Vagina (tissue), 2 donors: ENCODE data around the gene CA5A.

Experiments used
- CTCF ChIP-seq, 3 experiments: fragments of 450-650 bp in 2 of 3; fragments of 200-600 bp in 1 of 3; sonication (generic) in 1 of 3; IDR thresholded peaks; one replicate each; pipeline ENCODE4 v1.5.1; 2017 to 2019; ENCODE audit warnings: antibody characterized with exemption in 3 of 3, mild to moderate bottlenecking in 2 of 3, moderate library complexity in 2 of 3
- POLR2A ChIP-seq, 2 donors: fragments of 450-650 bp; IDR thresholded peaks; one replicate each; pipeline ENCODE4 v1.6.1; 2017; ENCODE audit warnings: antibody characterized with exemption in 2 of 2, mild to moderate bottlenecking in 2 of 2, moderate library complexity in 2 of 2
- POLR2AphosphoS5 ChIP-seq, 2 donors: sonication (generic); formaldehyde crosslinking; IDR thresholded peaks; one replicate each; pipeline ENCODE4 v1.9.0; 2017; ENCODE audit warnings: antibody characterized with exemption in 2 of 2, mild to moderate bottlenecking in 2 of 2, low read depth in 1 of 2; ENCODE audit not compliant: insufficient read depth in 1 of 2

GRCh38 chr16:87979352-87979751, 43.0 kb upstream of the CA5A start:
- TF ChIP-seq POLR2A (IDR thresholded peaks at IDR 0.05) (no peak), CTCF (IDR thresholded peaks at IDR 0.05) (no peak), POLR2AphosphoS5 (IDR thresholded peaks at IDR 0.05; ENCODE audit: insufficient read depth in 1 of 2, low read depth in 1 of 2) (no peak)
